ENCODE results near the gene COASY.

Gene COASY

DNA sequence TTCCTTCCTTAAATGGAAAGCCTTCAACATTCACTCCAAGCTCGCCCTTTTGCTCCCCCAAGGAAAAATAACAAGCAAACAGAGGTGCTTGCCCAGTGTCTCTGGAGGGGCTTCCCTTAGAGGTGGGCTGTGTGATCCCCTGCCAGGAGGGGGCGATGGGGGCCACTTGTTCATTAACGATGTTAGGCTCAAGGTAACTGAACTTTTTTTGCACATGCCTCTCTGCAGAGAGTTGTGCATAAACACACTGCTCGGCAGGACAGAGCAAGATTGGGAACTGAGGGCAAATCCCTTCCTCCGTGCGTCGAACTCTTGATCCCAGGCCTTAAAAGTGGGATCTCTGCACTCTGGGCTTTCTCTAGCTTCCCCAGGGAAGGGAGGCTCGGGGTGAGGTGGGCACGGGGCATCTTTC, 41.4 kb upstream of the COASY start:
- no peak for DNase-seq (ENCODE audit: low read depth)
- H3K27me3 ChIP-seq (replicated peaks; ENCODE audit: control insufficient read depth, insufficient read depth, low read length) = no peaks in the 10 kb centered on the region
- H3K9me3 ChIP-seq (ENCODE audit: control insufficient read depth, low read length) = no peaks in the 10 kb centered on the region
- peak overlapping the region; percentile 21 for H3K4me3 ChIP-seq (ENCODE audit: low read length)
- H3K4me1 ChIP-seq (ENCODE audit: control insufficient read depth, insufficient read depth, low read length) = peaks cover 82% of the 10 kb centered on the region
- H3K36me3 ChIP-seq (ENCODE audit: control insufficient read depth, insufficient read depth, low read length, severe bottlenecking) = no peaks in the 10 kb centered on the region
- H3K9ac ChIP-seq (ENCODE audit: low read length) = peak overlapping the region; percentile 90

DNA sequence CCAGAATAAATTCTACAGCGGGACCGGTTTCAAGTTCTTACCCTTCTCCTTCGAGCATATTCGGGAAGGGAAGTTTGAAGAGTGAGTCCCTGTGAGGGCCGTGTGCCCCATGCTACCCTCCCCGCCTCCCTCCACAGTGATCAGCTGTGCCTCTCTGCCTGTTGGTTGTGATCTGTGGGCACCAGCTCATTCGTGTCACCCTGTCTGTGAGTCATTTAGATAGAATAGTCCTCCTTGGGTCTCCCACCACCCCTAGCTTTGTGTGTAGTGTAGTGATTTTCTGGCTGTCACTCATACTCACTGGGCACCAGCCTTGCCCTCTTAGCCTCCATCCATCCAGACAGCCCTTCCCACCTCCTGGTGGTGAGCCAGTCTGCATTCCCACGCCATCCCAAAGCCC, 40.9 kb upstream of the COASY start:
- peak overlapping the region; percentile 90 for H3K9ac ChIP-seq (ENCODE audit: low read length)
- H3K4me3 ChIP-seq (ENCODE audit: low read length) = peak overlapping the region; percentile 21
- no peaks in the 10 kb centered on the region for H3K9me3 ChIP-seq (ENCODE audit: control insufficient read depth, low read length)
- no peaks in the 10 kb centered on the region for H3K36me3 ChIP-seq (ENCODE audit: control insufficient read depth, insufficient read depth, low read length, severe bottlenecking)
- H3K4me1 ChIP-seq (ENCODE audit: control insufficient read depth, insufficient read depth, low read length) = peaks cover 82% of the 10 kb centered on the region
- no peaks in the 10 kb centered on the region for H3K27me3 ChIP-seq (replicated peaks; ENCODE audit: control insufficient read depth, insufficient read depth, low read length)
- peak; percentile 33 for DNase-seq (ENCODE audit: low read depth)

DNA sequence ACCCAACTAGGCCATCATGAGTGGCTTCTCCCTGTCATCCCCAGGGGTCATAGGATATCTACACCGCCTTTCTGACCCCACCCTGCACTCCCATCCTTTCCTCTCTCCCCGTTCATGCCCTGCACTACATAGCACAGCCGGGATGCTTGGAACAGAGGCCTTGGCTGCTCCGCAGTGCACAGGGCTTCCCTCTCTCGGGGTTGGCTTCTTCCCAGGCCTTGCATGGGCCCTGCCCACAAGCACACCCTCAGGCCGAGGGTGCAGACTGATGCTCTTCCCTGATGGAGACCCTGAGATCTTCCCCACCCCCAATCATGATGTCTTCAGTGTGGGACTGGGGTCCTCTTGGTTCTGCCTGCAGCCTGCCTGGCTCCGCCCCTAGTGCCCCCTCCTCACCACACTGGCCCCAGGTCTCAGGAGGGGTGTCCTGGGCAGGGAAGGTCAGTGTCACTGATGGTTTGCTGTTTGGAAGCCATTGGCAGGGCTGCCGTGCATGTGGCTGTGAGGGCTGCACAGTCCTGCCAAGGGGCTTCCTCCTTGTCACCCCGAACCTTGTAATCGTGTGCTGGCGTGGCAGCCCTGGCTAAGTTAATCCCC, 40.2 kb upstream of the COASY start:
- Histone ChIP-seq H3K4me1 (ENCODE audit: control insufficient read depth, insufficient read depth, low read length) (peaks cover 79% of the 10 kb centered on the region), H3K36me3 (ENCODE audit: control insufficient read depth, insufficient read depth, low read length, severe bottlenecking) (no peaks in the 10 kb centered on the region), H3K9me3 (ENCODE audit: control insufficient read depth, low read length) (no peaks in the 10 kb centered on the region), H3K27me3 (replicated peaks; ENCODE audit: control insufficient read depth, insufficient read depth, low read length) (no peaks in the 10 kb centered on the region), H3K9ac (ENCODE audit: low read length) (peak overlapping the region; percentile 90), H3K4me3 (ENCODE audit: low read length) (no peak overlapping the region)
- no peak for DNase-seq (ENCODE audit: low read depth)

DNA sequence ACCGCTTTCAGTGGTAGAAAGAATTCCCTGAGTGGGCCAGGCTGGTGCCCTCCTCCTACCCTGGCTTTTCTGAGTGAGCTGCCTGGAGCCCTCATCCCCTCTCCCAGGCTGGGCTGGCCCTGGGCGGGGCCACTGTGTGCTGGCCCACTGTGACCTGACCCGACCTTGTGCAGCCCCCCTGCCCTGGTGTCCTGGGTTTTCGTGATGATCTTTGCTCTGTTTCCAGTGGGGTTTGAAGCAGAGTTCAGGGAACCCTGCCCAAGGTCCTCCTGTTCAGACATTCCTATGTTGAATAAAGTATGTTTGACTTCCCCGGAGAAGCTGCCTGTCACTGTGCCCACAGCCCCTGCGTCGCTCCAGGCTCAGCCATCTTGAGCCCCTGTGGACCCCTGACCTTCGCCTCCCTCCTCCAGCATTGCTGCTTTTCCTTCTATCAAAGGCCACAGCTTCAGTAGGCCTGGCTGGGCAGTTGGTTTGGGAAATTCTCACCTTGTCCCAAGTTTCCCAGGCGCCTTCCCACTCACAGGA, 39.6 kb upstream of the COASY start:
- Histone ChIP-seq H3K36me3 (ENCODE audit: control insufficient read depth, insufficient read depth, low read length, severe bottlenecking) (no peaks in the 10 kb centered on the region), H3K4me3 (ENCODE audit: low read length) (no peak overlapping the region), H3K9me3 (ENCODE audit: control insufficient read depth, low read length) (no peaks in the 10 kb centered on the region), H3K9ac (ENCODE audit: low read length) (peak overlapping the region; percentile 90), H3K4me1 (ENCODE audit: control insufficient read depth, insufficient read depth, low read length) (peaks cover 81% of the 10 kb centered on the region), H3K27me3 (replicated peaks; ENCODE audit: control insufficient read depth, insufficient read depth, low read length) (no peaks in the 10 kb centered on the region)
- DNase-seq (ENCODE audit: low read depth) = no peak

DNA sequence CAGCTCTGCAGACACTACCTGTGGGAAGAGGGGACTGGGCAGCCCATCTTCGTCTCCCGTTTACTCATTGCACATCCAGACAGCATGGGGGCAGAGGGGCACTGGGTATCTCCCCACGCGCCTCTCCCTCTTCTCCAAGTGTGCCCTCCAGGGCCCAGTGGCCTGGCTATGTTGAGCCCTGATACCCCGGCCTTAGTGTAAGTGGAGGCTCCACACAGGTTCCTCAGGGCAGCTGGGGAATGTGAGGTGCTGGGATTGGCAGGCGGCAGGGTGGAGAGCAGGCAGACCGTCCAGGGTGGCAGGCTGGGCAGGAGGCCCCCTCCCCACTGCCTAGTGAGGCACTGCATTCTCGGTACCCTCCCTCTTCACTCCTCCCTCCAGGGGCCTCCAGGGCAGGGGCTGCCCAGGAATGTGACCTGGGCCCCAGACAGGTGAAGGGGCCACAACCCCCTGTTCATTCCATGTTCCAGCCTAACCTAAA, 39.1 kb upstream of the COASY start:
- no peaks in the 10 kb centered on the region for H3K36me3 ChIP-seq (ENCODE audit: control insufficient read depth, insufficient read depth, low read length, severe bottlenecking)
- H3K4me1 ChIP-seq (ENCODE audit: control insufficient read depth, insufficient read depth, low read length) = peaks cover 76% of the 10 kb centered on the region
- no peaks in the 10 kb centered on the region for H3K27me3 ChIP-seq (replicated peaks; ENCODE audit: control insufficient read depth, insufficient read depth, low read length)

DNA sequence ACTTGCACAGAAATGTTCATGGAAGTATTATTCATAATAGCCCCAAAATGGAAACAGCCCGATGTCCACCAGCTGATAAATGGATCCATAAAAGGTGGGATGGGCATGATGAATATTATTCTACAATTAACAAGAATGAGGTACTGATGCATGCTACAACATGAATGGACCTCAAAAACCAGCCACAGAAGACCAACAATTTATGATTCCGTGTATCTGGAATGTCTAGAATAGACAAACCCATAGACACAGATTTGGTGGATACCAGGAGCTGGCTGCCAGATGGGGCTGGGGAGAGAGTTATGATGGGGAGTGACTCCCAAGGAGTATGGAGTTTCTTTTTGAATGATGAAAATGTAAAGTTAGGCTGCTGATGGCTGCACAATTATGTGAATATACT, 36.7 kb upstream of the COASY start:
- DNase-seq (ENCODE audit: low read depth) = no peak

More for the DNA sequence above, 39.1 kb upstream of the COASY start:
- no peak overlapping the region for H3K4me3 ChIP-seq (ENCODE audit: low read length)
- DNase-seq (ENCODE audit: low read depth) = no peak
- peak overlapping the region; percentile 90 for H3K9ac ChIP-seq (ENCODE audit: low read length)
- H3K9me3 ChIP-seq (ENCODE audit: control insufficient read depth, low read length) = no peaks in the 10 kb centered on the region

DNA sequence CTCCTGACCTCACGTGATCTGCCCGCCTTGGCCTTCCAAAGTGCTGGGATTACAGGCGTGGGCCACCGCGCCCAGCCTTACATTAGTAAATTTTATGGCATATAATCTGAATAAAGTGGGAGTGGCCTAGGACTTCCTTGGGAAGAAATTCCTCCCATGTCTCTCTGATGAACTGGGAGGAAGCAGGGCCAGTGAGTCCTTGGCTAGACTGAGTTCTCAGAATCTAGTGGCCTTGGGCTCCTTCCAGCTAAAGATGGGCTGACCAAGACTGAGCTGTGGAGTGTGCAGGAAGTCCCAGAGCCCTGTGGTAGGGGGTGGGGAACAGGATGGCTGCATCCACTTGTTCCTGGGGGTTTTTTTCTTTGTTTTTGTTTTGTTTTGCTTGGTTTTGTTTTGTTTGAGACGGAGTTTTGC, 35.9 kb upstream of the COASY start:
- Histone ChIP-seq H3K27me3 (replicated peaks; ENCODE audit: control insufficient read depth, insufficient read depth, low read length) (no peaks in the 10 kb centered on the region), H3K4me3 (ENCODE audit: low read length) (no peak overlapping the region), H3K4me1 (ENCODE audit: control insufficient read depth, insufficient read depth, low read length) (peaks cover 46% of the 10 kb centered on the region), H3K9me3 (ENCODE audit: control insufficient read depth, low read length) (no peaks in the 10 kb centered on the region), H3K9ac (ENCODE audit: low read length) (peak overlapping the region; percentile 29), H3K36me3 (ENCODE audit: control insufficient read depth, insufficient read depth, low read length, severe bottlenecking) (no peaks in the 10 kb centered on the region)
- DNase-seq (ENCODE audit: low read depth) = no peak

More for the DNA sequence above, 36.7 kb upstream of the COASY start:
- H3K27me3 ChIP-seq (replicated peaks; ENCODE audit: control insufficient read depth, insufficient read depth, low read length) = no peaks in the 10 kb centered on the region
- no peaks in the 10 kb centered on the region for H3K9me3 ChIP-seq (ENCODE audit: control insufficient read depth, low read length)
- no peak overlapping the region for H3K4me3 ChIP-seq (ENCODE audit: low read length)
- no peak overlapping the region for H3K9ac ChIP-seq (ENCODE audit: low read length)
- H3K4me1 ChIP-seq (ENCODE audit: control insufficient read depth, insufficient read depth, low read length) = peaks cover 55% of the 10 kb centered on the region
- H3K36me3 ChIP-seq (ENCODE audit: control insufficient read depth, insufficient read depth, low read length, severe bottlenecking) = no peaks in the 10 kb centered on the region

DNA sequence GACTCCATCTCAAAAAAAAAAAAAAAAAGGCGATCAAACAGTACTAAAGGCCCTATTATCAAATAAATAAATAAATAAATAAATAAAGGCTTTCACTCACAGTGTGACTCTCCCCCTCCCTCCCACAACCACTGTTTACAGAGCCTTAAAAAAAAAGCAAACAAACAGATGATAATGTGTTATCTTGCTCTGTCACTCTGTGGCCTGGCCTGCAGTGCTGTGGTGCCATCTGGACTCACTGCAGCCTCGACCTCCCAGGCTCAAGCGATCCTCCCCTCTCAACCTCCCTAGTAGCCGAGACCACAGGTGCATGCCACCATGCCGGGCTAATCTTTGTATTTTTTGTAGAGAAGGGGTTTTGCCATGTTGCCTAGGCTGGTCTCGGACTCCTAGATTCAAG, 34.0 kb upstream of the COASY start:
- DNase-seq (ENCODE audit: low read depth) = no peak

DNA sequence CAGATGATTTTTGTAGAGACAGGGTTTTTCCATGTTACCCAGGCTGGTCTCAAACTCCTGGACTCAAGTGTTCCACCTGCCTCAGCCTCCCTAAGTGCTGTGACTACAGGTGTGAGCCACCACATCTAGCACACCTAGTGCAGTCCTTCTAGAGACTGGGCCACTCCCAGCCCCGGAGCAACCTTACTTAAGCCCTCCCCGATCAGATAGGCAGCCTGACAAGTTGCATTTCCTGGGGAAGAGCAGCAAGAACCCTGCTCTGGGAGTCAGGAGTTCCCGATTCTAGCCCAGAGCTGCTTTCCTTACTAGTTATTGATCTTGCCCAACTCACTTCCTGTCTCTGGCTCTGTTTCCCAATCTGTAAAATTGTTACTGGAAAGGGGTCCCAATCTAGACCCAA, 32.9 kb upstream of the COASY start:
- no peak for DNase-seq (ENCODE audit: low read depth)
- H3K36me3 ChIP-seq (ENCODE audit: control insufficient read depth, insufficient read depth, low read length, severe bottlenecking) = no peaks in the 10 kb centered on the region
- no peaks in the 10 kb centered on the region for H3K9me3 ChIP-seq (ENCODE audit: control insufficient read depth, low read length)
- peaks cover 30% of the 10 kb centered on the region for H3K4me1 ChIP-seq (ENCODE audit: control insufficient read depth, insufficient read depth, low read length)
- no peaks in the 10 kb centered on the region for H3K27me3 ChIP-seq (replicated peaks; ENCODE audit: control insufficient read depth, insufficient read depth, low read length)
- H3K9ac ChIP-seq (ENCODE audit: low read length) = no peak overlapping the region
- no peak overlapping the region for H3K4me3 ChIP-seq (ENCODE audit: low read length)

More for the DNA sequence above, 34.0 kb upstream of the COASY start:
- Histone ChIP-seq H3K4me3 (ENCODE audit: low read length) (no peak overlapping the region), H3K9ac (ENCODE audit: low read length) (no peak overlapping the region), H3K4me1 (ENCODE audit: control insufficient read depth, insufficient read depth, low read length) (peaks cover 33% of the 10 kb centered on the region), H3K36me3 (ENCODE audit: control insufficient read depth, insufficient read depth, low read length, severe bottlenecking) (no peaks in the 10 kb centered on the region), H3K27me3 (replicated peaks; ENCODE audit: control insufficient read depth, insufficient read depth, low read length) (no peaks in the 10 kb centered on the region), H3K9me3 (ENCODE audit: control insufficient read depth, low read length) (no peaks in the 10 kb centered on the region)

DNA sequence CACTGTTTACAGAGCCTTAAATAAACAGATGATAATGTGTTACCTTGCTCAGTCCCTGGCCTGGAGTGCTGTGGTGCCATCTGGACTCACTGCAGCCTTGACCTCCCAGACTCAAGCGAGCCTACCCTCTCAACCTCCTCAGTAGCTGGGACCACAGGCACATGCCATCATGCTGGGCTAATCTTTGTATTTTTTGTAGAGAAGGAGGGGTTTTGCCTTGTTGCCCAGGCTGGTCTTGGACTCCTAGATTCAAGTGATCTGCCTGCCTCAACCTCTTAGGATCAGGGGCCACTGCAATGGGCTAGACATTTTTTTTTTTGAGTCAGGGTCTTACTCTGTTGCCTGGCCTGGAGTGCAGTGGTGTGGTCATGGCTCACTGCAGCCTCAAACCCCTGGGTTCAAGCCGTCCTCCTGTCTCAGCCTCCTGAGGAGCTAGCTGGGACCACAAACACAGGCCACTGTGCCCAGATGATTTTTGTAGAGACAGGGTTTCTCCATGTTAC, 30.9 kb upstream of the COASY start:
- no peaks in the 10 kb centered on the region for H3K36me3 ChIP-seq (ENCODE audit: control insufficient read depth, insufficient read depth, low read length, severe bottlenecking)
- H3K27me3 ChIP-seq (replicated peaks; ENCODE audit: control insufficient read depth, insufficient read depth, low read length) = no peaks in the 10 kb centered on the region
- no peak for DNase-seq (ENCODE audit: low read depth)
- H3K4me1 ChIP-seq (ENCODE audit: control insufficient read depth, insufficient read depth, low read length) = peaks cover 25% of the 10 kb centered on the region
- no peaks in the 10 kb centered on the region for H3K9me3 ChIP-seq (ENCODE audit: control insufficient read depth, low read length)
- H3K4me3 ChIP-seq (ENCODE audit: low read length) = no peak overlapping the region
- H3K9ac ChIP-seq (ENCODE audit: low read length) = no peak overlapping the region

DNA sequence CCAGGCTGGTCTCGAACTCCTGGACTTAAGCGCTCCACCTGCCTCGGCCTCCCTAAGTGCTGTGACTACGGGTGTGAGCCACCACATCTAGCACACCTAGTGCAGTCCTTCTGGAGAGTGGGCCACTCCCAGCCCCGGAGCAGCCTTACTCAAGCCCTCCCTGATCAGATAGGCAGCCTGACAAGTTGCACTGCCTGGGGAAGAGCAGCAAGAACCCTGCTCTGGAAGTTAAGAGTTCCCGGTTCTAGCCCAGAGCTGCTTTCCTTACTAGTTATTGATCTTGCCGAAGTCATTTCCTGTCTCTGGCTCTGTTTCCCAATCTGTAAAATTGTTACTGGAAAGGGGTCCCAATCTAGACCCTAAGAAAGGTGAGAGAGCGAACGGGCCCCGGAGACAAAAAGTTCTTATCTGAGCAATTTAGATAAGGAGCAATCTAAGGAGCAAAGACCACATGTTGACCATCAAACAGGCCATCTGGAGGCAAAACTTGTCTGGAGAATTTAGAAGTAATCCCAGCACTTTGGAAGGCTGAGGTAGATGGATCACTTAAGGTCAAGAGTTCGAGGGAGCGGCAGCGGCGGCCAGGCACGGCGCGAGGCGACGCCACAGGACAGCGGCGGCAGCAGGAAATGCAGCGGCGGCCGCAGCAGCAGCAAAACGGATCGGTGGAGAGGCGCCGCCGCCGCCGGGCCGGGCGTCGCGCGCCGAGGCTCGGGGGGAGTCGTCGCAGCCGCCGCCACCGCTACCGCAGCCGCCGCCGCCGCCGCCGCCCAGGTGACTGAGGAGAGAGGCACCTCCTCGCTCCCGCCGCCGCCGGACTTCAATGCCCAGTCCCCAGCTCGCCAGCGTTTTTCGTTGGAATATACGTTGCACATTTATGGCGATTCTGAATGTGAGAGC, 30.2 kb upstream of the COASY start:
- no peaks in the 10 kb centered on the region for H3K9me3 ChIP-seq (ENCODE audit: control insufficient read depth, low read length)
- peak overlapping the region; percentile 79 for H3K9ac ChIP-seq (ENCODE audit: low read length)
- DNase-seq (ENCODE audit: low read depth) = peak; percentile 85
- peak overlapping the region; percentile 76 for H3K4me3 ChIP-seq (ENCODE audit: low read length)
- no peaks in the 10 kb centered on the region for H3K27me3 ChIP-seq (replicated peaks; ENCODE audit: control insufficient read depth, insufficient read depth, low read length)
- peaks cover 20% of the 10 kb centered on the region for H3K4me1 ChIP-seq (ENCODE audit: control insufficient read depth, insufficient read depth, low read length)
- H3K36me3 ChIP-seq (ENCODE audit: control insufficient read depth, insufficient read depth, low read length, severe bottlenecking) = no peaks in the 10 kb centered on the region

Data from adipocyte (in vitro differentiated cells).